Smooth muscle cell (in vitro differentiated cells): ENCODE measurements around the gene IL1RAPL1. TPM values are rescaled to one million over a fixed set of nuclear protein-coding genes. Genes with fewer than 3 reads are reported as not detected.

ENCODE experiments used
- DNase-seq: peaks from one replicate; lab custom pipeline; 2025; ENCODE audit not compliant: unreplicated experiment; lab: John Stamatoyannopoulos, UW
- H2AFZ ChIP-seq: fragments of 200-600 bp; sonication (generic); 2 replicates; pipeline ENCODE4 v1.6.0; 2016; ENCODE audit warnings: antibody characterized with exemption, low read depth, mild to moderate bottlenecking
- H3F3A ChIP-seq: fragments of 200-600 bp; sonication (generic); 2 replicates; pipeline ENCODE4 v1.6.0; 2017; ENCODE audit warnings: antibody characterized with exemption, low read depth
- H3K27ac ChIP-seq: fragments of 200-600 bp; sonication (generic); 2 replicates; pipeline ENCODE4 v1.5.1; 2016; ENCODE audit warnings: low read depth, mild to moderate bottlenecking
- H3K27me3 ChIP-seq: fragments of 200-600 bp; sonication (generic); 2 replicates; pipeline ENCODE4 v1.6.1; 2016; ENCODE audit warnings: low read depth, mild to moderate bottlenecking
- H3K36me3 ChIP-seq: fragments of 200-600 bp; sonication (generic); 2 replicates; pipeline ENCODE4 v1.5.1; 2016; ENCODE audit warnings: low read depth
- H3K4me1 ChIP-seq: fragments of 200-600 bp; sonication (generic); 2 replicates; pipeline ENCODE4 v1.5.1; 2016; ENCODE audit warnings: low read depth
- H3K4me2 ChIP-seq: fragments of 200-600 bp; sonication (generic); 2 replicates; pipeline ENCODE4 v1.6.0; 2016; ENCODE audit warnings: mild to moderate bottlenecking
- H3K4me3 ChIP-seq: fragments of 200-600 bp; sonication (generic); 2 replicates; pipeline ENCODE4 v1.5.1; 2016; ENCODE audit warnings: mild to moderate bottlenecking
- H3K79me2 ChIP-seq: fragments of 200-600 bp; sonication (generic); 2 replicates; pipeline ENCODE4 v1.6.0; 2016; ENCODE audit warnings: low read depth, mild to moderate bottlenecking
- H3K9ac ChIP-seq: fragments of 200-600 bp; sonication (generic); 2 replicates; pipeline ENCODE4 v1.6.0; 2016; ENCODE audit warnings: low read depth
- H3K9me3 ChIP-seq: fragments of 200-600 bp; sonication (generic); replicated peaks from 2 replicates; pipeline ENCODE4 v1.5.1; 2016; ENCODE audit warnings: low read depth
- H4K20me1 ChIP-seq: fragments of 200-600 bp; sonication (generic); 2 replicates; pipeline ENCODE4 v1.6.0; 2016; ENCODE audit warnings: low read depth
- CTCF ChIP-seq: fragments of 200-600 bp; sonication (generic); IDR thresholded peaks from 2 replicates; pipeline ENCODE4 v1.5.1; 2017; ENCODE audit warnings: borderline replicate concordance, mild to moderate bottlenecking, antibody characterized with exemption; ENCODE audit not compliant: insufficient read depth, poor library complexity, severe bottlenecking
- WGBS: methylation state at CpG from one replicate; pipeline ENCODE4 v1.1.7; 2016; ENCODE audit warnings: low lambda C conversion rate; 5-methylcytosine and 5-hydroxymethylcytosine counted together
- polyA plus RNA-seq: library from polyadenylated mRNA; unstranded; fragments of >200 nt; fragmentation: Nextera tagmentation; extraction: Ambion mirVana; gene quantifications from 2 replicates; pipeline ENCODE4 v1.2.1, GENCODE V29; 2016
- total RNA-seq: library from RNA; depleted of rRNA; stranded (reverse); fragments of >200 nt; gene quantifications from 2 replicates; pipeline ENCODE4 v1.2.3, GENCODE V29; 2014

Gene IL1RAPL1
- total and polyA plus RNA-seq, 2 experiments from 2014 or later = 0.04 TPM; not detected in 1

- no peak overlapping the region for H3K27ac ChIP-seq
- DNase-seq = no peak
- H3K4me2 ChIP-seq = no peak overlapping the region
- no peak for TF ChIP-seq CTCF
- no peaks in the 10 kb centered on the region for H3K36me3 ChIP-seq
- H3K4me3 ChIP-seq = no peak overlapping the region
- no peaks in the 10 kb centered on the region for H4K20me1 ChIP-seq
- no peak overlapping the region for H2AFZ ChIP-seq
- no peaks in the 10 kb centered on the region for H3K79me2 ChIP-seq
- no peaks in the 10 kb centered on the region for H3K4me1 ChIP-seq
- H3K27me3 ChIP-seq = no peaks in the 10 kb centered on the region
- H3K9ac ChIP-seq = no peak overlapping the region
- WGBS = 93% methylated on average over 2 of the region's 2 CpGs
- H3F3A ChIP-seq = no peaks in the 10 kb centered on the region
- H3K9me3 ChIP-seq = no peaks in the 10 kb centered on the region
Measured at GRCh38 chrX:29487214-29487613, 900.0 kb downstream of the IL1RAPL1 start.

- no peak for TF ChIP-seq CTCF
- Histone ChIP-seq H3F3A (no peaks in the 10 kb centered on the region), H3K27ac (no peak overlapping the region), H3K79me2 (no peaks in the 10 kb centered on the region), H3K36me3 (no peaks in the 10 kb centered on the region), H3K4me2 (no peak overlapping the region), H4K20me1 (no peaks in the 10 kb centered on the region), H3K4me3 (no peak overlapping the region), H3K4me1 (no peaks in the 10 kb centered on the region), H3K9ac (no peak overlapping the region), H3K27me3 (no peaks in the 10 kb centered on the region), H2AFZ (no peak overlapping the region), H3K9me3 (no peaks in the 10 kb centered on the region)
- 90% methylated on average over 1 of the region's 1 CpG for WGBS
- no peak for DNase-seq
Measured at GRCh38 chrX:29487714-29488113, 900.5 kb downstream of the IL1RAPL1 start.

- no peaks in the 10 kb centered on the region for H3K36me3 ChIP-seq
- H3F3A ChIP-seq = no peaks in the 10 kb centered on the region
- H3K9ac ChIP-seq = no peak overlapping the region
- no peaks in the 10 kb centered on the region for H3K9me3 ChIP-seq
- no peak overlapping the region for H3K4me2 ChIP-seq
- H2AFZ ChIP-seq = no peak overlapping the region
- 48% methylated on average over 1 of the region's 1 CpG for WGBS
- H3K79me2 ChIP-seq = no peaks in the 10 kb centered on the region
- no peak overlapping the region for H3K4me3 ChIP-seq
- no peak for DNase-seq
- no peaks in the 10 kb centered on the region for H4K20me1 ChIP-seq
- H3K27me3 ChIP-seq = no peaks in the 10 kb centered on the region
- no peaks in the 10 kb centered on the region for H3K4me1 ChIP-seq
- no peak overlapping the region for H3K27ac ChIP-seq
- TF ChIP-seq CTCF = no peak
Measured at GRCh38 chrX:29488919-29489318, 901.7 kb downstream of the IL1RAPL1 start.

GRCh38 chrX:29490606-29491005 lies 903.4 kb downstream of the IL1RAPL1 start:
- Histone ChIP-seq H3F3A (no peaks in the 10 kb centered on the region), H3K9me3 (no peaks in the 10 kb centered on the region), H3K27me3 (no peaks in the 10 kb centered on the region), H3K4me1 (no peaks in the 10 kb centered on the region), H3K27ac (no peak overlapping the region), H2AFZ (no peak overlapping the region), H4K20me1 (no peaks in the 10 kb centered on the region), H3K9ac (no peak overlapping the region), H3K4me3 (no peak overlapping the region), H3K36me3 (no peaks in the 10 kb centered on the region), H3K79me2 (no peaks in the 10 kb centered on the region), H3K4me2 (no peak overlapping the region)
- DNase-seq = no peak
- WGBS = 92% methylated on average over 2 of the region's 2 CpGs
- TF ChIP-seq CTCF = no peak
